HT-29 (cell line): ENCODE results near the gene JAKMIP2. TPM values are rescaled to one million over a fixed set of nuclear protein-coding genes. Genes with fewer than 3 reads are reported as not detected.
"Not testable (repeated sequence)": the region's sequence is repeated elsewhere in the genome, so short reads cannot be mapped to it uniquely, and the experiment has no call there.

ENCODE experiments used
- DNase-seq: peaks from one replicate; pipeline ENCODE4 v3.0.0-alpha.2; 2015; ENCODE audit warnings: low spot score
- total RNA-seq: library from RNA; depleted of rRNA; stranded (reverse); fragments of >200 nt; shearing (Covaris generic); gene quantifications from 2 replicates; pipeline ENCODE4 v1.2.3, GENCODE V29; 2014; rRNA removed

Gene JAKMIP2
- total RNA-seq, 1 experiment from 2014 or later = 0.03 TPM

DNA sequence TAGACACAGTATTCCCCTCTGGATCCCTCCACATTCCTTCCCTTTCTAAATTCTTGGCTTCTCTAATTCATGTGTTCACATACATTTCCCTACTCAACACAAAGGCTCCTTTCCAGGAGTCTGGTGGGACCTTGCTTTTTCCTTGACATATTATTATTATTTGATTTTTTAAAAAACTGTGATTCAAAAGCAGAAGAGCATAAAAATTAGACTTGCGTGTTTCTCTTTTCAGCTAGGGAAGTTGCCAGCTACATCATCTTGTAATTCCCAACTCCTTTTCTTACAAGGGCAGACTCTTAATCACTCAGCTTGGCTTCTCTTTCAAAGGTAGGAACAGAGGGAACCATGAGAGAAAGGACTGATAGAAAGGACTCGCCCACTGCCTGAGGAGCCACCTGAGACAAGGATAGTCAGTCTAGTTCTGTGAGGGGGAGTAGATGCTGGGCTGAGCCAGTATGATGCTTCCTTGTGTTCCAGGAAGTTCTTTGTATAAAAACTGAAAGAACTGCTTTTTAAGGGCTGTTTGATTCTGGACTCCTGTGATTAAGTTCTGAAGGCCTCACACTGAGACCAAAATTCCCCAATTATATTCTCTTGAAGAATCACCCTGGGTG is 221.7 kb downstream of the JAKMIP2 start:
- no peak for DNase-seq

DNA sequence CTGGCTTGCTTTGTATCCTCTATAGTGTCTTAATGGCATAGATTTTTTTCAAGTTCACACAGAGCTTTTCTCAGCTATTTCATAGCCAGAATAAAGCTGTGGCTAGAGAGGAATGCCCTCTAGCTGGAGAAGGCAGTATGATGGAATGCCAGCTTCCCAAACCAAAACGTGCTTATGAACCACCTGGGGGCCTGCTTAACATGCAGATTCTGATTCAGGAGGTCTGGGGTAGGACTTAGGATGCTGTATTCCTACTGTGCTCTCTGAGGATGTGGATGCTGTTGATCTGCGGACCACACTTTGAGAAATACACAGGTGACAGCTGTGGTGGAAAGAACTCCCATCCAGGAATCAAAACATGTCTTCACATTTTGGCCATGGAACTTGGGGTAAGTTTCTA is 222.8 kb downstream of the JAKMIP2 start:
- DNase-seq = no peak

DNA sequence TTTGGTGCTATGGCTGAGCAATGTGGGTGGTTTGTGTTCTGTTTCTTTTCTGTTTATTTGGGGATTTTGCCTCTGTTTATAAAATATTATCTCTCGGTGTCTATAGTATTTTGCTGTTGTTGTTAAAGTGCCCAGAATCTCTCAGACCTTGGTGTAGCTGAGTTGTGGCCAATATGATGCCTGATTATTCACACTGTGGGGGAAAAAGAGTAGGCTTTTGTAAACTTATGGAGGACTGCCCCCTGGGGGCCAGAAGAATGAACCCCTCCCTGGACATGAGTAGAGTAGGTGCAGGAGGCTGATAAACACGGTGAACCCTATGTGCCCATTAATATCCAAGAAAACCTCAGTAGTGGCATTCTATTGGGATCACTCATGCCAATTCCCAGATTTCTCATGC is 223.7 kb downstream of the JAKMIP2 start:
- peak; percentile 30 for DNase-seq

DNA sequence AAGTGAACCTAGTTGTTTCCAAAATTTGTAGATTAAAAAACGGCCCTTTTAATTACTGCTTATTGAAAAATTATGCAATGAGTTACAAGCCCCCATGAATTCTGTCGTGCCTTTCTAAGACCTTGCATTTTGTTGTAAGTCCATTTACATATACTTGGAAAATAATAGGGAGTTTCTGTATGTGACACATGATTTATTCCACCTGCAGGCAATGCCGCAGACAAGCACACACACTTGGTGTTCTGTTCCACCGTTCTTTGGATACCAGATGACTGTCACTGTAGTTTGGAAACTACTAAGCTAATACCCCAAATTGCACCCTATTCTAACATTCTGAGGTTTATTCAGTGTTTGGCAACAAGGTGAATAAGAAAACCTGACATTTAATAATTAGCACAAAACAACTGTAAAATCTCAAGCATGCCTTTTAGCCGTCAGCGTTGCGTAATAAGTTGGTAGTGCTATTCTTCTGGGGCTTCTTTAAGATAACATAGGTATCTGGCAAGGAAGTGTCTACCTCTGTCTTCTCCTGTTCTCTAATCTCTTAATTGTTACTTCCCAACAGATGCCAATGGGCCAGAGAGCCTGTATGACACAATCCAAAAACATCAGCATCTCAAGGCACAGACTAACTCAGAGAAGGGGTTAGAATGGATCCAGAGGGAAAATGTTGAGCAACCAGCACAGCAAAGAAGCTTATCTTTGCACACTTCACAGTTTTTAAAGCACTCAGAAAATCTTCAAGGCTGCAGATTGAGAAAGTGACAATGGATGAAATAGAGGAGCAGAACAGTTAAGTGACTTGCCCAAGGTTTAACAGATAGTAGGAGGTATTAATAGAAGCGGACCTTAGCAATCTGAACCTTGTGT is 224.4 kb downstream of the JAKMIP2 start:
- no peak for DNase-seq

DNA sequence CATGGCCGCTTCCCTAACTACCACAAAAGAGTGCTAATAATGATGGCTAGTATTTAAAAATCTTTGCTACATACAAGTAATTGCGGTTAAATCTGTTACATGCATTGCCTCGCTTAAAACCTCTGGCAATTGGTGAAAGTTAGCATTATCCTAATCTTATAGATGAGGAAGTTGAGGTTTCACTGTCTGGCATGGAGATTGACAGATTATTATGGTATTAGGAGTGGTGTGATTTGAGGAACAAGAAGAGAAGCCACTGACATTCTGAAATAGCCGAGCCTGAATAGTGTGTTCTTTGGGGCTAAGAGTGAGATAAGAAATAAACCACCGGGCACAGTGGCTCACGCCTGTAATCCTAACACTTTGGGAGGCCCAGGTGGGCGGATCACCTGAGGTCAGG is 227.4 kb downstream of the JAKMIP2 start:
- no peak for DNase-seq

DNA sequence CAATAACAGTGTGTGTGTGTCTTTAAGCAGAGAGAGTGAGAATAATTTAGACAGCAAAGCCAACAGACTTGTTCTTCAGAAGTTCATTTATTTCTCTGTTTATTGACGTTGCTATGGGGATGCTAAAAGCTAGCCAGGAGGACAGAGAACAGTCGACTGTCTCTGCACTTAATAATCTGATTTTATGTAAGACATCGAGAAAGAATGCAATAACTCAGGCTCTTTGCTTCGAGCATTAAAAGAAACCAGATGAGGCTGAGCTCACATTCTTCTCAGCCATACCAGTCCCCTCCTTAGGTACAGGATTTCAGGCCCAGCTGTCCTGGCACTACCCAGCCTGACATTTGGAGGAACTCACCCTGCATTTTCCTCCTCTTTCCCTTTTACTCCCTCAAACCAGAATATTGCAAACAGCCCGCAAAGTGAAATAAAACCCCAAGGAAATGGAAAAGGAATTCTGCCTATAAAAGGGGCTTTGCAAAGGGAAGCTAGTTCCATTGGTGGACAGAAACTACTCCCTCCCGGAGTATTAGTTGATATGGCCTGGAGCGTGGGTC is 228.2 kb downstream of the JAKMIP2 start:
- DNase-seq = peak; percentile 37

DNA sequence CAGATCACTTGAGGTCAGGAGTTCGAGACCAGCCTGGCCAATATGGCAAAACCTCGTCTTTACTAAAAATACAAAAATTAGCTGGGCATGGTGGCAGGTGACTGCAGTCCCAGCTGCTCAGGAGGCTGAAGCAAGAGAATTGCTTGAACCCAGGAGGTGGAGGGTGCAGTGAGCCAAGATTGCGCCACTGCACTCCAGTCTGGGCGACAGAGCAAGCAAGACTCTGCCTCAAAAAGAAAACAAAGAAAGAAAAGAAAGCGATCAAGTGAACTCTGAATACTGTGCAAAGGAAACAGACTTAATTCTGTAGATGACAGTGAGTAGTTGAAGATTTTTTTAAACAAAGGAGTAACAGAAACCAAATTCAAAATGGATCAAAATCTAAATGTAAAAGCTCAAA is 228.7 kb downstream of the JAKMIP2 start:
- not testable (repeated sequence) for DNase-seq

DNA sequence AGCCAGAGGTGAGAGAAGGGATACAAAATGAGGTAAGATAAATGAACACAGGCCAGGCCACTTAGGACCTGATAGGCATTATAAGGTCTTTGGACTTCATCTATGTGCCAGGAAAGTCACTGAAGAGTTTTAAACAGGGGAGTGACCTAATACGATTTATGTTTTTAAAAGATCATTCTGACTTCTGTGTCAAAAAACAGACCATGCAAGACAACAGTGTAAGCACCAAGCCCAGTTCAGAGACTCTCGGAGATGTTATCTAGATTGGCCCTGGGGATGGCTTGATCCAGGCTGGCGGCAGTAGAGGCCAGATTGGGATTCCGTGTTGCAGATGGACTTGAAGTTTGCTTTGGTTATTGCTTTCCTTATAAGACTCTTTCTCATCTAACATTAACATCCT is 229.6 kb downstream of the JAKMIP2 start:
- no peak for DNase-seq

DNA sequence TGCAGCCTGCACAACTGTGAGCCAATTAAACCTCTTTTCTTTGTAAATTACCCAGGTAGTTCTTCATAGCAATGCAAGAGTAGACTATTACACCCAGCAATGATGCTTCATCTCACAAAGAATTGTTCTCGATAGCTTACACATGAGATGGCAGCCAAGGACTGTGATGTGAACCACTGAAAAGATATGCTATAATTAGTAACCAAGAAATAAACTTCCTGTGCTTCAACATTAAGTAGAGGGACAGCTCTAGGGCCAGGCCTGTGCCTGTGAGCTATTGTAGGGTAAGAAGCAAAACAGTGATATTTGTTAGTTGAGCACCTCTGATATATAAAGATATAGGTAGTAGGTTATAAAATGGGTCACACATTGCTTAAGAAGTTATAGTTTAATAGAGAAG is 230.9 kb downstream of the JAKMIP2 start:
- DNase-seq = no peak

DNA sequence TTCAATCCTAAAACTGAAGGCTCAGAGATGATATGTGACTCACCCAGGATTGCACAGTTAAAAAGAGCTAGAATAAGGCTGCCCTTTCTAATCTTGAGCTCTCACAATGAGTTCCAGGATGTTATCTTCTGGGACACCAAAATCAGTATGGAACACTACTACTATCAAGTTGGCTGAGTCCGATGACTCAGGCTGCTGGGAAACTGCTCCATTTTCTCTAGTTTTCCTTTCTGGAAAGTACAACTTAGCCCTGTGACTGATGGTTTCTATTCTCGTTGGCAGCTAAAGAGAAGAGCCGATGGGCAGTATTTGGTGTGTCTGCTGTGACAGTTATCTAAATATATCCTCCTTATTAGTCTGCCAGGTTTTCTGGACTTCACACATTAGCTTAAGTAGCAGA is 234.8 kb downstream of the JAKMIP2 start:
- no peak for DNase-seq

DNA sequence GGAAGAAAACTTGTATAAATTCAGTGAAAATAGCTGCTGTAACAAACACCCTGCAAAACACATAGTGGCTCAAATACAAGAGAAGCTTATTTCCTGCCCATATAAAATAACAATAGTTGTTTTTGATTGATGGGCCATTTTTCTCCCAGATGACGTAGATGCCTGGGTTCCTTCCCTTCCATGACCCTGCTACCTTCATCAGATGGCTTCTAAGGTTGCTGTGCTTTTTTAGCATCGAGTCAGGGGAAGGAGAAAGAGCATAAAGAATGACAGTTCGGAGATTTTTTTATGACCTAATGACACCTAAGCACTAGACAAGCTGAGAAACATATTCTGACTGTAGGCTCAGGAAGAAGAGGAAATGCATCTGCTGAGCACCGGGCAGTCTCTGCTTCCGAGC is 238.0 kb downstream of the JAKMIP2 start:
- DNase-seq = no peak

DNA sequence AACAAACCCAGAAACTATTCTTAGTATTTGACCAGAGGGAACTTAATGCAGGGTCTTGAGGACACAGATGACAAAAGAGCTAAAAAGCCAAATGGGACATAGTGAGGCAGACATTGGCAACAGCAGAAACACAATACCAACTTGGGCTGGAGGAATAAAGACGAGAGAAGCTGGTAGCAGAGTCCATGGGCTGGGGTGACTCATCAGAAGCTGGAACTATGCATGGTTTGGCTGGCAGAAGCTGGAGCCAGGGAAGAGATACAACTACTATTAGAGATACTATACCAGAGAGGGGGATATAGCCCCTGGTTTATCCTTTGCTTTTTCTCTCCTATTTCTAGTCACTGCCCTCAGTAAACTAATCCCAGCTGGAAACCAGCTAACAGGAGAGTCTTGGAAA is 243.5 kb downstream of the JAKMIP2 start:
- DNase-seq = no peak

DNA sequence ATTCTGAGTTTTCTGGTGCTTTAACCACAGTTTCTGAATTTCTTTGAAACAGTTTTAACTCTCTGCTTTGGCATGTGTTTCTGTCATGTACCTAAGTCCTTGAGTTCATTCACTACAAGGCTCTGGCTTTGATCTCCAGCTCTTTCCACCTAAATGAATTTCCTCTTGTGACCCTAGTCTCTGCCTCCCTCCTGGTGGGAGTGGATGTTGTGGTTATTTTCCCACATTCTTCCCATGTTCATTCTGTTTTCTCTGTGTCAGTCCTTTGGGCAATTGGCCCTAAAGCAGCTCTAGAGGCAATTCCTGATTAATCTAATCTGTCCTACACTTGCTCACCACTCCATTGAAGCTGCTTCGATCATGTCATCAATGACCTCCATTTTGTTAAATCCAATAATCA is 244.3 kb downstream of the JAKMIP2 start:
- no peak for DNase-seq

Other genes with a start within 250 kb of the JAKMIP2 start
- 21.4 and 22.5 TPM in 2 replicates for gene SPINK1, start 48.9 kb upstream of the JAKMIP2 start, total RNA-seq
- not detected in 2 replicates for gene SCGB3A2, start 96.0 kb upstream of the JAKMIP2 start, total RNA-seq
- not detected in 2 replicates for gene C5orf46, start 123.8 kb upstream of the JAKMIP2 start, total RNA-seq